GM12873 (cell line): ENCODE measurements around the gene KLHL6.

ENCODE experiments used
- CTCF ChIP-seq: IDR thresholded peaks from 2 replicates; pipeline ENCODE4 v1.5.1; 2012; ENCODE audit warnings: low read depth, mild to moderate bottlenecking, moderate library complexity, low read length, control low read depth; ENCODE audit not compliant: insufficient read depth; ENCODE audit errors: missing control alignments

KLHL6 gene

GRCh38 chr3:183578179-183578578 is 22.7 kb upstream of the KLHL6 start:
- TF ChIP-seq CTCF, result no peak

GRCh38 chr3:183577346-183577745 is 21.8 kb upstream of the KLHL6 start:
- TF ChIP-seq CTCF, result no peak

GRCh38 chr3:183576487-183577107 is 21.1 kb upstream of the KLHL6 start:
- no peak for TF ChIP-seq CTCF

- TF ChIP-seq CTCF, result no peak
Observed at GRCh38 chr3:183572935-183573334, 17.4 kb upstream of the KLHL6 start.

- no peak for TF ChIP-seq CTCF
Observed at GRCh38 chr3:183566880-183567279, 11.4 kb upstream of the KLHL6 start.

- TF ChIP-seq CTCF, result no peak
Observed at GRCh38 chr3:183564046-183564445, 8.5 kb upstream of the KLHL6 start.

- no peak for TF ChIP-seq CTCF
Observed at GRCh38 chr3:183563536-183563874, 8.0 kb upstream of the KLHL6 start.
